RKO (cell line): ENCODE measurements around the gene NKD2.
"Not testable (repeated sequence)": the region's sequence is repeated elsewhere in the genome, so short reads cannot be mapped to it uniquely, and the experiment has no call there.

Experiments
- DNase-seq: peaks from one replicate; pipeline ENCODE4 v3.0.0-alpha.2; 2016; ENCODE audit warnings: low spot score

Gene NKD2, protein sequence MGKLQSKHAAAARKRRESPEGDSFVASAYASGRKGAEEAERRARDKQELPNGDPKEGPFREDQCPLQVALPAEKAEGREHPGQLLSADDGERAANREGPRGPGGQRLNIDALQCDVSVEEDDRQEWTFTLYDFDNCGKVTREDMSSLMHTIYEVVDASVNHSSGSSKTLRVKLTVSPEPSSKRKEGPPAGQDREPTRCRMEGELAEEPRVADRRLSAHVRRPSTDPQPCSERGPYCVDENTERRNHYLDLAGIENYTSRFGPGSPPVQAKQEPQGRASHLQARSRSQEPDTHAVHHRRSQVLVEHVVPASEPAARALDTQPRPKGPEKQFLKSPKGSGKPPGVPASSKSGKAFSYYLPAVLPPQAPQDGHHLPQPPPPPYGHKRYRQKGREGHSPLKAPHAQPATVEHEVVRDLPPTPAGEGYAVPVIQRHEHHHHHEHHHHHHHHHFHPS

DNA sequence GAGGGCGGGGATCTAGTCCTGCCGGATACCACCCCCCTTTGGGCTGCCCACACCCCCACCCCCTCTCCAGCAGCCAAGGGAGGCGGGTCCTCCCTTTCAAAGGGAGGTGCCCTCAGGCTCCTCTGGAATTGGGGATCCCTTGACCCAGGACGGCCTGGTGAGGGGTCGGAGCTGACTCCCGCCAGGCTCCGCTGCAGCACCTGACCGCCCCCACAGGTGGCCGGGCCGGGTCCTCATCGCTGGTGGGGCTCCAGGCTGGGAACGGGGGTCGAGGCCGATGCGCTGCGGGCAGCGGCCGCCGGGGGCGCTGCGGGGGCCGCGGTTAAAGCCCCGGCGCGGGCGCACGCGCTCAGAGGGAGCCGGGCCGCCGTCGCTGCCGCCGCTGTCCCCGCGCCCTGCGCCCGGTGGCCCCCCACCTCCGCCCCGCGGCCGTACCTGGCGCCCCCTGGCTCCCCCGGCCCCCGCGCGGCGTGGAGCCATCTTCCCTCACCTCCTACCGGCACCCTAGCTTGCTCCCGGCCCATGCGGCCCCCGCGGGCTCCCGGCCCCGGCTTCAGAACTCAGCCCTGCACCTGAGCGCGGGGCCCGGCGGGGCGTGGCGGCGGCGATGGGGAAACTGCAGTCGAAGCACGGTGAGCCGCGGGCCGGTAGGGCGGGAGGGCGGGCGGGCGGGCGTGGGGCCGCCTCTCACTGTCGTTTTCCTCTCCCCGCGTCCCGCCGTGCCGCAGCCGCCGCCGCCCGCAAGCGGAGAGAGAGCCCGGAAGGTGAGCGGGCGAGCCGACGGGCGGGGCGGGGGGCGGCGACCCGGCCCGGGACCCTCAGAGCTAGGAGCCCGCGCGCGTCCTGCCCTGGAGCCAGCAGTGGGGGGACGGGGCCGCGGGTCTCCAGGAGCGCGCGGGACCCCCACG lies at the start of gene NKD2:
Gene NKD2 (plus strand): TSS at position 352 of the 908 bp plus-strand sequence. CDS start 256 bp downstream, at position 608.
- peak; percentile 27 for DNase-seq

DNA sequence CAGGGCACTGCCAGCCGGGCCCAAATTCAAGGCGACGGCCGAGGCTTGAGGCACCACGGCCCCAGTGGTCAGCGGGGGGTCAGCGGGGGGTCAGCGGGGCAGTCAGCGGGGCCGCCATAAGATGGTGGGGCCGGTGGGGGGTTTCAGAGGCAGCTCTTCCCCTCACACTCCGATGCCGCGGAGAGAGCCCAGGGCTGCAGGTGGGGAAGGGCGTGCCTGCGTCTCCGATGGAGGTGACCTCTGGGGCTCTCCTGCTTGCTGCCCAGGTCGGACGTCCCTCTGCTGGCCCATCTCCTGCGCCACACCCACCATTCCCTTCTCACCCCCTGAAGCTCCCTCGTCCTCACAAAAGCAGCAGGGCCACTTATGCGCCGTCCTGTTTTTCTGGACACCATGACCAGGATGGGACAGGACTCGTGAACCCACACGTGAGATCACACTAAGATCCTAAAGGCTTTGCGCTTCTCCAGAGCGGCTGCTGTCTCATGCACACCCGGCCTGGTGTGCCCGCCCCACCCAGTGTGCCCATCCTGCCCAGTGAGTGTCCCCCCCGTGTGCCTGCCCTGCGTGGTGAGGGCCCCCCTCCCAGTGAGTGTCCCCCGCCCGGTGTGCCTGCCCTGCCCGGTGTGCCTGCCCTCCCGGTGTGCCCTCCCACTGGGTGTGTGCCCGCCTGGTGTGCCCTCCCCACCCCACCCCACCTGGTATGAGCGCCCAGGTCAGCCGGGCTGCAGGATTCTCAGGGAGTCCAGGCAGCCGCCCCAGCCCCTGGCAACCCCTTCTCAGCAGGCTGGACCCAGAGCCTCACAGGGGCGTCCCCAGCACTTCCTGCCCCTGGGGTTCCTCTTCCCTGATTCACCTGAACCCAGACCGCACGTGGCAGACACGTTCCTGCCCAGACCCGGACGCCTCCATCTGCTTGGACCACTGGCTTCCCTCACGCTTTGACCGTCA lies 48.7 kb upstream of the NKD2 start:
- no peak for DNase-seq

DNA sequence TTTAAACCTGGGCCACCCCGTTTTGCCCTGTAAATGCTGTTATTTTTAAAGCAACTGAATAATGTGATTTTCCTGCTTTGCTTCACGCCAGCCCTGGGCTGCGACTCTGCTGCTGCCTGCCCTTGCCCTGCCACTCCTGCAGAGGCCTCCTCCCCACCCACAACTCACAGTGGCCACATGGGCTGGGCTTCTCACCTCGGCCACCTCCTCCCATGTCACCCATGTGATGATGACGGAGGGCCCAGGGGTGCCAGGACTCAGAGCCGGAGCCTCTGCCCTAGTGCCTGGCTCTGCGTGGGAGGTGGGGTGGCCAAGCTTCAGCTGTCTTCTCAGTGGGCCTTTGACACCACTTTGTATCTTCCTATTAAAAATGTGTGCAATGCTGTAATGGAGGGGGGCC lies 48.1 kb upstream of the NKD2 start:
- no peak for DNase-seq

DNA sequence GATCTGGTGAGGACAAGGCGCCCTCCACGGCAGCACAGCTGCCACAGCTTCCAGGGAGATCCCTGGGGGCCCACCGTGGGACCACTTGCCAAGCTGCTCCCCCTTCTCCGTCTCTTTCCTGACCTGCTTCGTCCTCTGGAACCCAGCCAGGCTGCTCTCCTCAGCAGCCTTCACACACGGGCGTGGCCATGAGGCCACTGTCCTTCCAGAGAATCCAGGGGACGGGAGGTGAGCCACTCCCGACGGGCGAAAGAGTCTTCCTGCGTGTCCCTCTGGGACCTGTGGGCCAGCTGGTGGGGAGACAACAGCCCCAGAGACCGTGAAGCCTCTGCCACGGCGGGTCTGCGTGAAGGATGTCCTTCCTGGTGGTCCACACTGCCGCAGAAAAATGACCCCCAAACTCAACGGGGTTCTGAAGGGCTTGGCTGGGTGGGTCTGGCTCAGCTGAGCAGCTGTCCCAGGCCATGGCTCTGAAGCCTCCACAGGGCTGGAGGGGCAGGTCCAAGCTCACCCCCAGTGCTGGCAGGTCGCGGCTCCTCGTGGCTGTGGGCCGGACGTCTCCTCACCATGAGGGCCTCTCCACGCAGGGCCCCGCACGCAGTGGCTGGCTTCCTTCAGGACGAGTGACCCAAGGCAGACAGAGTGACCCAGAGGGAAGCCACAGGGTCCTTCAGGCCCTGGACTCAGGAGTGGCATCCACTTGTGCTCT lies 47.4 kb upstream of the NKD2 start:
- DNase-seq = no peak

DNA sequence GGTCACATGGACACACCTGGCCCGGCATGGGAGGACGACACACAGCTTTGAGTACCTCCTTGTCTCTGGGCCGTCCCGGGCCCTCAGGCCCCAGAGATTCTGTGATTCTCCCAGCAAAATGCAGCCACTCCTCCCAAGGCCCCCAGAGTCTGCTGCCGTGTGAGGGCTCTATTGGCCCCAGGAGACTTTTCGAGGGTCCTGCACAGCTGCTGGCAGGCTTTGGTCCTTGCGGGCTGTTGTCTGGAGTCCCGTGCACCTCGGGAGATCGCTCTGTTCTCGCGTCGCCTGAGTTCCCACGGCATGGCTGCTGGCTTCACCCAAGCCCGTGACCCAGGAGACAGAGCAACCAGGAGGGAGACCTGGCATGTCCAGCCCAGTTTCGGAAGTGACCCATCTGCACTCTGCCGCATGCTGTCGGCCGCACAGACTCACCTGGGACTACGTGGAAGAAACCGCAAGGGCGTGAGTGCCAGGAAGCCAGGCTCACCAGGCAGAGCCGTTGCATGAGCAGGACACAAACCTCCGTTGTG lies 46.8 kb upstream of the NKD2 start:
- peak; percentile 23 for DNase-seq

DNA sequence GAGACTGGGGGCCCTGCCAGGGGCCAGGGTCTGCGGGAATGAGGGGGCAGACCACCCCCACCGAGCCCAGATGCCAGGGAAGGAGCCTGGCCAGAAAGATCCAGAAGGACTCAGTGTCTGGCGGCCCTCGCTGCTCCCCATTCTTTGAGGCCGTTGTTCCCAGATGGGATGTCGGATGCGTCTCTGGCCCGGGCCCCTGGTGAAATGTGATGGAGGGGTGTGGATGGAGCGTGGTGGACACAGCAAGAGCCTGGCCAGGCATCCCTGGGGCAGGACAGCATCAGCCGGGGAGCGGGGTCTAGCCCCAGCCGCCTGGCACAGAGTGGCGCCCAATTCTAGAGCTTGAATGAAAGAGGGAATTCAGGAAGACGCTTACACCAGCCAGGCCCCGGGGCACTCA lies 46.2 kb upstream of the NKD2 start:
- no peak for DNase-seq

DNA sequence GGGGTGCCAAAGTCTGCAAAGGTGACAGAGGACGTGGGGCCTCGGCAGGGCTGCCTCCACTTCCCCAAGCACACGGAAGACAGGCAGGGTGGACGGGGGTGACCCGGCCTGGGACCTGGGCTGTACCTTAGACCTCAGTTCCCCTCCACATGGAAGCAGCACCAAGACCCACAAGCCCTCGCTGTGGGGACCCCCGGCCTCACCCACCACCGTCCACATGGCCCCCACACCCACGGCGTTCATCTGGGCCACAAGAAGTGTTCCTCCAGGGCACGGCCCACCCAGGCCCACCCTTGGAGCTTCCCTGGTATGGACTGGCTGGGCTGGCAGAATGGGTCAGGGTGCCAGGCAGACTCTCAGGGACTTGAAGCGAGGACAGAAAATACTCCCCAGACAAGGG lies 45.8 kb upstream of the NKD2 start:
- no peak for DNase-seq

DNA sequence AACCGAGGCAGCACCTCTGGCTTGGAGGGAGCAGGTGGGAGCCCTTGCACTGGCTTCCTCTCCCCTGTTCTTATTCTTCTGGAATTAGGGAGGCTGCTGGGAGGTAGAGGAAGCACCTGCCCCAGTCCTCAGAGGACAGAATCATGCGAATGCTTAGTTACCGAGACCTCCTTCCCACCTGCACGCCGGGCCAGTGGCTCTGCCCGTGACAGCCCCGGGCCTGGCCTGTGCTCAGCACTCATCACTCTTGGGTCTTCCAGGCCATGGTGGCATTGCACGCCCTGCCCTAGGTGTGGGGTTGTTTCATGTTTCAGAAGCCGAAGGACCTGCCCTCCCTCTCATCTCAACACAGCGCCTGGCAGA lies 45.3 kb upstream of the NKD2 start:
- no peak for DNase-seq

DNA sequence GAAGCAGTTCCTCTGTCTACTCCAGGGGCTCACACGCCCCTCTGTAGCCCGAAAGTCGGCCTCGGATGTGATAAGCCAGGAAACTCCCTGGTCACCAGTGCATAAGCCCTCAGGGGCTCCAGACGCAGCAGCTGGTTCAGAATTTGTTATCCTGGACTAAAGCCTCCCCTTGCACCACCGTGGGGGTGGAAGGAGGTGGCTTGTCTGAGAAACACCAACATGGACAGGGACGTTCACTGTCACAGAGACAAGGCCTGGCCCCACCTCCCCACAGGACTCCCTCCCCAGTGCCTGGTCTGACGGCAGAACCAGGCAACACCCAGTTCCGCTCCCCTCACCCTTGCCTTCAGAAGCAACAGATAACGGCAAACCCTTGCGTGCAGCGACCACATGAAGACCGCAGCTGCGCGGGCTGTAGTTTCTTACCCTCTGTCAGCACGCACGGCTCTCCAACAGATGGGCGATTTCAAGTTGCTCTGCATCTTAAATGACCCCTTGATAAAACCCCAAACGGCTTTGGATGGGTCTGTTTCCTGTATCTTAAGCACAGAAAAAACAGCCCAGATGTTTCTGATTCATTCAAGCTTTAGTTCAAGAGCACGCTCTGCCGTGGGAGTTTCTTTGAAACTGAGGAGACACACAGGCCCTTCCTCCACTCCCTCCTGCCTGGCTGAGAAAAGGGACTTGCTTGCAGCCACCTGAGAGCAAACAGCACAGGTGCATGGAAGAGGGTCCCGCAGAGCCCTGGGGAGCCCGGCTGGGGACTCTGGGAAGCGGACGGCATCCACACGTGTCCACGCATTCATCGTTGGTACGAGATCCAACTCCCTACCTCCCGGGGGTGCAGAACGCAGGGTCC lies 44.7 kb upstream of the NKD2 start:
- DNase-seq = no peak

DNA sequence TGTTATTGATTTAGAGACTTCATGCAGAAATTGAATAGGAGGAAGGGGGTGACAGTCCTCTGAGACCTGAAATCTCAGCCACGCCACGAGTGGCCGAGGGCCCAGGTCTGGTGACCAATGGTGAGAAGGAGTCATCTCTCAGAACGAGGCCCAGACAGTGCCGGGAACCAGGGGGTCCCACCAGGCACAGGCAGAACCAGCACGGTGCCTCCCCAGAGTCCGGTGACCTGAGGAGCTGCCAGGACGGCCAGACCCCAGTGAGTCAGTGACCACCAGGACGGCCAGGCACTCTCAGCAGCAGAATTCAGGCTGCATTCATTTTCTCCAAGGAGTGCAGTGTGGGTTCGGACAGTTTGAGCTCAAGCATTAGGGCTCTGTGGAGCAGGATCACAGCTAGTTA lies 43.8 kb upstream of the NKD2 start:
- no peak for DNase-seq

DNA sequence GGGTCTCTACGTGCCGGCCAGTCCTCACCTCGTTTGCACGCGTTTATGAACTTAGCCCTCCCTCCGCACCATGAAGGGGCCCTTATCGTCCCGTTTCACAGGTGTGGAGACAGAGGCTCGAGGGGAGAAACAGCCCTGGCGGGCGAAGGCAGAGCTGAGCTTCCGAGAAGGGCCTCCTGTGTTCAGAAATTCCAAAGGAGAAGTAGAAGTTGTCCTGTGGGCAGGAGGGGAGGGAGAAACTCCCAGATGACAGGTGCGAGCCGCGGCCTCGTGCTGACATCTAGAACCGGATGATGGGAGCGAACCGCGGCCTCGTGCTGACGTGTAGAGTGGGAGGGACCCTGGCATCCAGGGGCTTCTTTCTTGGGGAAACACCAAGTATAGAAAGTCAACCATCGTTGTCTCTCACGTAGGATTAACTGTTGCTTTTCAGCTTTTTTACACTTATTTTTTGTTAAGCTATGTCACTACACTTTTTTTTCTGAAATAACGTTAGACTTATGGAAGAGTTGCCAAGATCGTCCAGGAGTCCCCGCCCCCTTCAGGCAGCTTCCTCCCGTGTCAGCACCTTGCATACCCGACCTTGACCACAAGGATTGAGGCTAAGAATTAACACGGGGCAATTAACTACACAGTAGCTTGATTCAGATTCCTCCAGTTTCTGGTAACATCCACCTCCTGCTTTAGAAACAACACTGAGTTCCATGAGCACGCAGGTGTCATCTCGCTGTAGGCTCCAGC lies 42.8 kb upstream of the NKD2 start:
- no peak for DNase-seq

DNA sequence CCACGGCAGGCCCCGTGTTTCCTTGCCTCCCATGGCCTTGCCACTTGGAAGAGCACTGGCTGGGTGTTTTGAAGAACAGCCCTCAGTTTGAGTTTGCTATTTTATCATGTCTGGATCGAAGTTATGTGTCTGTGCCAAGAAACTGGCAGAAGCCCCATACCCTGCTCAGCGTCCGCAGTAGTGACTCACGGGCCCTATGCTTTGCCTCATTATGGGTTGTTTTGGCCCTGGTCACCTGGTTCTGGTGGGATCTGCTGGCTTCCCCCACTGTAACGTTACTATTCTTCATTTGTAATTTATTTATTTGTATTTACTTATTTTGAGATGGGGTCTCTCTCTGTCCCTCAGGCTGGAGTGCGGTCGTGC lies 42.3 kb upstream of the NKD2 start:
- no peak for DNase-seq

DNA sequence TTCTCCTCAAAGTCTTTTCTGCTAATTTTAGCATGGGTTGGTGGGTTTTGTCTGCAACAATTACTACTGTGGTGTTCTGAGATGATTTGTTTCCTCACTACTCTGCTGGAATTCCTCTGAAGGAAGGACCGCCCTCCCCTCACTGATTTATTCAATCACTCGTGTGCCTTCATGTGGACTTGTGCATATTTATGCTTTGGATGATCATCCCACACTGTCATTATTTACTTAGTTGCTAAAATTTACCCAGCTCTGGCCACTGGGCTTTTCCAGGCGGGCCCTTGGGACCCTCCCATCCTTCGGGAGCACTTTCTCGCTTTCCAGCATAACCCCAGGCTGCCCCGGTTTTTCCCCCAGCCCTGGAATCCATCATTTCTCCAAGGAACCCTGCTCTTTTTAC lies 41.7 kb upstream of the NKD2 start:
- no peak for DNase-seq

DNA sequence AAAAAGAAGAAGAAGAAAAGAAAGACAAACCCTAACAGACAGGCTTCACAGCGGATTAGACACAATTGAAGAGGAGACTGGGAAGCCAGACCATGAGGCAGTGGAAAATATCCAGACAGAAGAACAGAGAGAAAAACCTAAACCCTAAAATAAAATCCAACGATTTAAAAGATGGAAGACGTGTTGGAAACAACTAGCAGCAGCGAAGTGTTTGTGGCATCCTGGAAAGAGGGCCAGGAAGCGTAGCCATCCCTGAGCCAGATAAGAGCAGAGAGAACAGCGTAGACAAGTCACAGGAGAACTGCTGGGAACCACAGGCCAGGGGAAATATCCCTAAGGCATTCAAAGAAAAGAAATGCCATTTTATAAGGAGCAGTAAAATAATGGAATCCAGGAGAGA lies 39.7 kb upstream of the NKD2 start:
- DNase-seq = no peak

DNA sequence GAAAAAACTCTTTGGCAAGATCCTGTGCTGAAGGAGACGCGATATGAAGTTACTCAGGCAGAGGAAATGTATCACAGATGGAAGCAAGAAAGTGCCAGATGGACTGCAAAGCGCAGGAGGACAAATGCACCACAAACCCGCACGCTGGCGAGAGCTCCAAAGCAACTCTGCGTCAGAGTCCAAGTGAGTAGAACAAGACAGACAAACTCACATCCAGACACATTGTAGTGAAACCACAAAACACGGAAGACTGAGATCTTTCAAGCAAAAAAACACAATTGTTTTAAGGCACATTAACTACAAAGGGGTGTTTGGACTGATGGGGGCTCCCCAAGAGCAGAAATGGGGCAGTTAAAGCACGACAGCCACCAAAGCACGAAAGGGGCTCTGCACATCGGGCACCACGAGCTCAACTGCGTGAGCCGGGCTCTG lies 39.2 kb upstream of the NKD2 start:
- no peak for DNase-seq

DNA sequence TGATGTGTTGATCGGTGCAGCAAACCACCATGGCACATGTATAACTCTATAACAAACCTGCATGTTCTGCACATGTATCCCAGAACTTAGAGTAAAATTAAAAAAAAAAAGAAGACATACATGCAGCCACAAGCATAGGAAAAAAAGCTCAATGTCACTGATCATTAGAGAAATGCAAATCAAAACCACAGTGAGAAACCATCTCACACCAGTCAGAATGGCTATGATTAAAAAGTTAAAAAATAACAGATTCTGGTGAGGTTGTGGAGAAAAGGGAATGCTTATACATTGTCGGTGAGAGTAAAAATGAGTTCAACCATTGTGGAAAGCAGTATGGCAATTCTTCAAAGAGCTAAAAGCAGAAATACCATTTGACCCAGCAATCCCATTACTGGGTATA lies 36.0 kb upstream of the NKD2 start:
- DNase-seq = not testable (repeated sequence)

DNA sequence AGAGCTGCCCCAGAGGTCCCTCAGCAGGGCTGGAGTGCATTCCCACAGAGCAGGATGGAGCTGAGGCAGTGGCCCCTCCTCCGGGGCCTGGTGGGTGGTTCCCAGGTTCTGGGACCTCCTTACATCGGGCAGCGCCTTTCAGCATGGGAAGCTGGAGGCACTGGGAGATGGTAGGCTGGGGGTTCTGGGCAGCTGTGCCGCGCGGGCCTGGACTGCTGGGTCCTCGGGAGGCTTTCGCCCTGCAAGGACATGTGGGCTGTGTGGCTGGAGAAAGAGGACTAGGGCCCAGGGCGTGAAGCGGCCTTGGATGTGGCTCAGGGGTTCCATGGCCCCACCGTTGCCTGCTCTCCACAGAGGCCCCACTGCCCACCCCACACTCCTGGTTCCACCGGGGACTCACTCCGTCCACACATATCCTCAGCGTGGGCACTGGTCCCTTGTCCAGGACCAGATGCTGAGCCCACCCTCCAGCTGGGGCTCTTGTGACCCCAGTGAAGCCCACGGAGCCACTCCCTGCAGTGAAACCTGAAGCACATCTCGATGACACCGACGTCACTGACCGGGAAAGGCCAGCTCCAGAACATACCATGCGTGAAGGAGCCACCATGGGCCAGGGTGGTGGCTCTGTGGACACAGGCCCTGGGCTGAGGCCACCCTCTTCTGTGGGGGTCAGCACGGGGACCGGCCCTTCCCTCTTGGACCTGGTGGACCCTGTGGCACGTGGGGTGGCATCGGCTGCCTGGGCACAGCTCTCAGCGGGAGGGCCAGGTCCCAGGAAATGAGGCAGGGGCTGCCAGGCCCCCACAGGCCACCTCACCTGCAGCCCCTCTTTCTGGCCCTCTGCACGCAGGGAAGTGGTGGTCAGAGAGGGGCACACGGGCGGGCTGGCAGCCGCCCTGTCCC lies 31.5 kb upstream of the NKD2 start:
- no peak for DNase-seq

DNA sequence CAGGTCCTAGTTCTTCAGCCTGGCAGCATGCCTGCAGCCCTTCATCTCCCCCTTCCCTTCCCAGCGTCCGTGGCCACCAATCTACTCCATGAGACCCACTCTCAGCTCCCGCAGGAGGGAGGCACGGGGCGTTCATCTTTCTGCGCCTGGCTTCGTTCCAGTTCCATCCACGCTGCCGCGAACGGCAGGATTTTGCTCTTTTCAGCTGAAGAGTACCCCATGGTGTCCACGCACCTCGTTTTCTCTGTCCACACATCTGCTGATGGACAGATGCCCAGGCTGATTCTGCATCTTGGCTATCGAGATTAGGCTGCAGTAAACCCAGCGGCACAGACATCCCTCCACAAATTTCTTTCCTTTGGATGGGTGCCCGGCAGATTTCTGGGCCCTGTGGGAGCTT lies 30.5 kb upstream of the NKD2 start:
- DNase-seq = no peak
